Ishikawa (cell line): ENCODE measurements around the gene VAV1.

Experiments used
- EGR1 ChIP-seq: IDR thresholded peaks from 2 replicates; pipeline ENCODE4 v1.6.1; 2012
- EP300 ChIP-seq: IDR thresholded peaks from 2 replicates; pipeline ENCODE4 v1.6.1; 2012; ENCODE audit warnings: borderline replicate concordance
- YY1 ChIP-seq: IDR thresholded peaks from 2 replicates; pipeline ENCODE4 v1.6.1; 2012; ENCODE audit warnings: low read depth
- TF ChIP-seq, protein P1 (sequence below): IDR thresholded peaks from 2 replicates; pipeline ENCODE4 v1.6.1; 2012

DNA sequence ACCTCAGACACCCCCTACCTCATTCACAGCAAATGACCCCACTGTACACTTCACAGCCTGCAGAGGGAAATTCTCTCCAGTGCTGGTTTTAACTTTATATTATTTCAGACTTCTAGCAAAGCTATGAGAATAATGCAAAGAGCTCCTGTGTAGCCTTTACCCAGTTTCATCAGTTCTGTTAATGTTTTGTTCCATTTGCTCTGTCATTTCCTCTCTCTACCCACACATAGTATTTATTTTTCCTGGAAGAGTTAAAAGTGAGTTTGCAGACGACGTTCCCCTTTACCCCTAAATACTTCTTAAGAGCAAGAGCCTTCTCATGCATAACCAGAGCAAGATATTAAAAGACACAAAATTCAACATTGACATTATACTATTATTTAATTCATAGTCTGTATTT lies 65.0 kb downstream of the VAV1 start:
- TF ChIP-seq, protein P1, sequence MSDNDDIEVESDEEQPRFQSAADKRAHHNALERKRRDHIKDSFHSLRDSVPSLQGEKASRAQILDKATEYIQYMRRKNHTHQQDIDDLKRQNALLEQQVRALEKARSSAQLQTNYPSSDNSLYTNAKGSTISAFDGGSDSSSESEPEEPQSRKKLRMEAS, result no peak
- TF ChIP-seq YY1 (no peak), EGR1 (no peak), EP300 (no peak)
